K562 (cell line): ENCODE measurements around the gene SPDEF. TPM values are rescaled to one million over a fixed set of nuclear protein-coding genes. Genes with fewer than 3 reads are reported as not detected.
A peak's percentile ranks its signal among the peaks of the same experiment; 100 is the strongest.

Experiments
- ATAC-seq: fragments of 200-7000 bp; cut with Tn5 transposase; 3 replicates; pipeline ENCODE4 v1.9.1; 2020; ENCODE audit warnings: moderate library complexity
- BruUV-seq: library from RNA; stranded (reverse); fragments of 400-500 nt; replicated peaks from 2 replicates; lab custom pipeline; 2021; lab: Mats Ljungman, UMichigan
- CTCF ChIA-PET: fragments of 300-600 bp; formaldehyde crosslinking; extraction: SDS; loops from one replicate; lab custom pipeline; 2021; ENCODE audit warnings: low intra/inter-chr PET ratio; lab: Yijun Ruan, JAX
- POLR2A ChIA-PET: fragments of 300-600, 350-650 bp; sonication (Branson Sonifier 250); formaldehyde crosslinking; extraction: SDS; loops from one replicate; lab custom pipeline; 2021; ENCODE audit warnings: antibody characterized with exemption, inconsistent platforms; lab: Yijun Ruan, JAX
- DNase-seq, 4 experiments: peaks; one replicate each; pipeline versions ENCODE4 v3.0.0 to v3.0.0-alpha.2; 2011 to 2018; ENCODE audit warnings: low spot score in 3 of 4, mixed read lengths in 3 of 4; ENCODE audit errors: extremely low read depth in 1 of 4
- FAIRE-seq: peaks from 2 replicates; lab custom pipeline; 2011; peaks lifted over from hg19 to GRCh38; lab: Jason Lieb, UNC
- H2AFZ ChIP-seq: 2 replicates; pipeline ENCODE4 v1.6.0; 2011; ENCODE audit warnings: low read depth, low read length, control low read depth, inconsistent platforms
- H3K27ac ChIP-seq: fragments of 200-600 bp; 3 replicates; pipeline ENCODE4 v1.8.0; 2011; ENCODE audit warnings: low read depth, mild to moderate bottlenecking, control low read depth, inconsistent platforms, low read length, moderate library complexity, mixed read lengths; ENCODE audit errors: extremely low read depth
- H3K27me3 ChIP-seq, 2 experiments: fragments of 300-600 bp in 1 of 2; 2 replicates in 1 of 2; 3 replicates in 1 of 2; pipeline versions ENCODE4 v1.6.0 to v1.8.0; 2011; ENCODE audit warnings: inconsistent platforms in 2 of 2, low read length in 2 of 2, mild to moderate bottlenecking in 1 of 2, mixed read lengths in 1 of 2, moderate library complexity in 1 of 2; ENCODE audit not compliant: control insufficient read depth in 2 of 2, insufficient read depth in 2 of 2
- H3K36me3 ChIP-seq: fragments of 300-600 bp; 3 replicates; pipeline ENCODE4 v1.8.0; 2011; ENCODE audit warnings: mild to moderate bottlenecking, low read length, inconsistent platforms; ENCODE audit not compliant: control insufficient read depth, insufficient read depth
- H3K4me1 ChIP-seq, 2 experiments: fragments of 200-600 bp in 1 of 2; replicated peaks in 1 of 2; 2 replicates in 1 of 2; 3 replicates in 1 of 2; pipeline versions ENCODE4 v1.5.1 to v1.8.0; 2011; ENCODE audit warnings: inconsistent platforms in 2 of 2, low read length in 2 of 2, mild to moderate bottlenecking in 1 of 2, mixed read lengths in 1 of 2, moderate library complexity in 1 of 2; ENCODE audit not compliant: control insufficient read depth in 2 of 2, insufficient read depth in 2 of 2
- H3K4me2 ChIP-seq: 2 replicates; pipeline ENCODE4 v1.6.1; 2011; ENCODE audit warnings: low read length, control low read depth, inconsistent platforms, mixed read lengths; ENCODE audit not compliant: insufficient read depth
- H3K4me3 ChIP-seq: fragments of 200-600 bp; sonication (generic), shearing (Covaris generic); 2 replicates; pipeline ENCODE4 v1.5.1; 2016; ENCODE audit warnings: control low read depth, inconsistent platforms
- H3K79me2 ChIP-seq: fragments of 200-600 bp; 3 replicates; pipeline ENCODE4 v1.8.0; 2011; ENCODE audit warnings: low read length, inconsistent platforms; ENCODE audit not compliant: control insufficient read depth, insufficient read depth
- H3K9ac ChIP-seq, 2 experiments: 2 replicates each; pipeline versions ENCODE4 v1.6.0 to v1.6.1; 2011; ENCODE audit warnings: low read depth in 2 of 2, low read length in 2 of 2, control low read depth in 1 of 2, inconsistent platforms in 1 of 2, mild to moderate bottlenecking in 1 of 2, mixed read lengths in 1 of 2; ENCODE audit not compliant: insufficient read depth in 1 of 2
- H3K9me1 ChIP-seq: one replicate; pipeline ENCODE4 v1.6.0; 2011; ENCODE audit warnings: inconsistent platforms, mild to moderate bottlenecking, low read length, moderate library complexity; ENCODE audit not compliant: control insufficient read depth, insufficient read depth
- H3K9me3 ChIP-seq: replicated peaks from 2 replicates; pipeline ENCODE4 v1.5.1; 2011; ENCODE audit warnings: low read depth, low read length, inconsistent platforms; ENCODE audit not compliant: control insufficient read depth, insufficient read depth
- H4K20me1 ChIP-seq: replicated peaks from 2 replicates; pipeline ENCODE4 v1.6.1; 2011; ENCODE audit warnings: low read length, inconsistent platforms, mixed read lengths; ENCODE audit not compliant: control insufficient read depth, insufficient read depth
- ADNP ChIP-seq: fragments of 200-800 bp; sonication (Bioruptor generic); IDR thresholded peaks from 2 replicates; pipeline ENCODE4 v1.6.1; 2016; ENCODE audit warnings: missing genetic modification characterization, missing compliant biosample characterization
- ELF4 ChIP-seq: fragments of 450-650 bp; formaldehyde crosslinking; IDR thresholded peaks from 2 replicates; pipeline ENCODE4 v1.4.0; 2022; ENCODE audit warnings: missing genetic modification characterization
- HDAC6 ChIP-seq: IDR thresholded peaks from 2 replicates; pipeline ENCODE4 v1.6.1; 2012; ENCODE audit warnings: low read depth, mild to moderate bottlenecking, control low read depth, inconsistent platforms, low read length, moderate library complexity
- JUNB ChIP-seq: fragments of 450-650 bp; formaldehyde crosslinking; conservative IDR thresholded peaks from 2 replicates; pipeline ENCODE4 v1.4.0; 2020; ENCODE audit warnings: mild to moderate bottlenecking
- ZC3H11A ChIP-seq: IDR thresholded peaks from 2 replicates; pipeline ENCODE4 v1.6.1; 2012; ENCODE audit warnings: low read depth, low read length, improper control_type of control experiment
- ZNF584 ChIP-seq: fragments of 200-800 bp; sonication (Bioruptor generic); IDR thresholded peaks from 2 replicates; pipeline ENCODE4 v1.6.1; 2016; ENCODE audit warnings: low read depth, mild to moderate bottlenecking, missing genetic modification characterization, missing compliant biosample characterization
- WGBS: fragments of 100-300 bp; shearing (Covaris generic); methylation state at CpG from one replicate; pipeline ENCODE4 v1.1.6; 2016; ENCODE audit warnings: low coverage, mixed read lengths; ENCODE audit not compliant: insufficient coverage; ENCODE audit errors: missing lambda C conversion rate; 5-methylcytosine and 5-hydroxymethylcytosine counted together
- in situ Hi-C: fragments of 300-500 bp; cut with MboI; formaldehyde crosslinking; loops from 4 replicates; pipeline ENCODE4 v1.15.0; 2018; ENCODE audit warnings: inconsistent platforms, mixed read lengths
- intact Hi-C: fragments of 100-400 bp; cut with micrococcal nuclease; formaldehyde crosslinking; loops from 2 replicates; pipeline ENCODE4 v1.14.2; 2022
- polyA plus RNA-seq, 8 experiments: library from polyadenylated mRNA; depleted of rRNA in 4 of 8; stranded (reverse) in 5 of 8; unstranded in 3 of 8; fragments of >200 nt; fragmentation: Nextera tagmentation in 2 of 8; fragmentation: Illumina TruSeq in 1 of 8; extraction: Ambion mirVana in 2 of 8; extraction: Trizol in 1 of 8; gene quantifications; 2 replicates each; pipeline versions ENCODE4 v1.2.1 to v1.2.3, GENCODE V29; 2011 to 2014; ENCODE audit warnings: inconsistent platforms in 1 of 8, missing spikeins in 1 of 8
- total RNA-seq, 7 experiments: library from RNA; depleted of rRNA in 6 of 7; stranded (reverse); fragments of >200 nt in 6 of 7; fragmentation: Illumina TruSeq in 2 of 7; extraction: Trizol in 2 of 7; gene quantifications; 2 replicates each; pipeline versions ENCODE4 v1.2.1 to v1.2.3, GENCODE V29; 2011 to 2021; ENCODE audit warnings: low replicate concordance in 1 of 7
- TF ChIP-seq, protein P1 (sequence below): sonication (generic); formaldehyde crosslinking; IDR thresholded peaks from 2 replicates; pipeline ENCODE4 v1.8.1; 2022; ENCODE audit warnings: missing genetic modification reagents
- TF ChIP-seq, protein P2 (sequence below): fragments of 250-450 bp; sonication (Bioruptor Pico); IDR thresholded peaks from 2 replicates; pipeline ENCODE4 v1.4.0; 2020; ENCODE audit warnings: borderline replicate concordance

Gene SPDEF
- total and polyA plus RNA-seq, 9 of the 15 experiments (the other 6 are each of a cell fraction or from before 2014, with no cell fraction given) = 0.04 to 0.12 (median 0.11) TPM; not detected in 5

DNA sequence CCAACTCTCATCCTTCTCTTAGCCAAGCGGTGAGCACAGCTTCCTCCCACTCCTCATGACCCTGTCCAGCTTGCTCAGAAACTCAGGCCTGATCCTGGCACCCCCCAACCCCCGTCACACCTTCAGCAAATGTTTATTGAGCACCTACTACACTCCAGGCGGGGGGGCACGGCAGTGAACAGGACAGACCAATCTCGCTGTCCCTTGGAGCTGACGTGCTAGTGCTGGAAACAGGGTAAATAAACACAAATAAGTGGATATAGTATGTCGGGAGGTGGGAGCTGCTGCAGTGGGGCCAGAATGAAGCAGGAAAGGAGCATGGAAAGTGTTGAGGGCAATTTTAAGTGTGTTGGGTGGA lies 7.4 kb upstream of the SPDEF start (continued):
- TF ChIP-seq ADNP = peak; percentile 22; the same call in 1 of the 2 replicates

DNA sequence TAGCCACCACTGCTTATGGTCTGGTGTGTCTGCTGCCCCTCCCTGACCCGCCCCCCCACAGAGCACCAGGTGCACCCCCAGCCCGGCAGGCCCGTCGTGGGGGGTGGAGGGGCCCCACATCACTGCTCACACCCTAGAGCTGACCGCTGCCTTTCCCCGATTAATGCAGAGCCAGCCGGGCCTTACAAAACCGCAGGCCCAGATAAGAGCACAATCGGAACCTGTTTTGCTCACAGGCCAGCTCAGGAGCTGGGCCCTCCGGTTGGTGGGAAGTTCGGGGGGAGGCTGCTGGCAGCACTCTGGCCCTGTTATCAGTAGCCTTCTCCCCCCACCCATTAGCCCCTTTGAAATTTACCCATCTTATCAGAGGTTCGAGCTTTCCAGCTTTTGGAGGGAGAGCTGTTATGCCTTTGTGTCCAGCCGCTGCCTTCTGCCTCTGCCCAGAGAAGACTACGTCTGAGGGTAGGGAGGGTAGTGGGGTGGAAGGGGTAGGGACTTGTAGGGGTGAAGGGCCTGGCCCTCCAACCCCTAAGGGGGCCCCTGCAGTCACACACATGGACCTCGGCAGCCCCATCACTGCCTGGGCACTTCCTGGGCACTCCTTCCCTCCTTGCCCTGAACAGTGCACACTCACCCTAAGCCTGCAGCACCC lies 6.9 kb upstream of the SPDEF start:
- DNase-seq (peak; percentile 85 to 97 (median 90)), FAIRE-seq (peak; percentile 87), ATAC-seq (peak; percentile 66)
- H4K20me1 ChIP-seq = no peaks in the 10 kb centered on the region
- no peaks in the 10 kb centered on the region for H3K36me3 ChIP-seq
- H3K4me1 ChIP-seq = peaks cover 44 to 74% of the 10 kb centered on the region in 2 experiments
- H3K4me2 ChIP-seq = peak overlapping the region; percentile 58; the same call in 1 of the 2 replicates
- H3K9me3 ChIP-seq = peaks cover 8% of the 10 kb centered on the region
- no peaks in the 10 kb centered on the region for H3K79me2 ChIP-seq
- no peak overlapping the region for H3K4me3 ChIP-seq
- H3K27me3 ChIP-seq = no peaks in the 10 kb centered on the region
- POLR2A ChIA-PET = interaction anchor here (0.6 to 1.3 kb wide), 8 partner anchors 12 to 329 kb away, joined by 3 to 5 read pairs (median 3); no protein-coding TSS in a partner anchor
- in situ Hi-C loops (no loop called here), intact Hi-C loops (no loop called here)
- peaks cover 5% of the 10 kb centered on the region for H3K9me1 ChIP-seq
- under 1% methylated on average over 15 of the region's 15 CpGs for WGBS
- H2AFZ ChIP-seq = no peak overlapping the region
- CTCF ChIA-PET = no interaction called here
- BruUV-seq = no TSS peak
- peak overlapping the region; percentile 18; the same call in 1 of the 3 replicates for H3K27ac ChIP-seq
- peak overlapping the region in 1 of 2 experiments; percentile 70; a peak in 2 of 4 replicates for H3K9ac ChIP-seq
- TF ChIP-seq, protein P1, sequence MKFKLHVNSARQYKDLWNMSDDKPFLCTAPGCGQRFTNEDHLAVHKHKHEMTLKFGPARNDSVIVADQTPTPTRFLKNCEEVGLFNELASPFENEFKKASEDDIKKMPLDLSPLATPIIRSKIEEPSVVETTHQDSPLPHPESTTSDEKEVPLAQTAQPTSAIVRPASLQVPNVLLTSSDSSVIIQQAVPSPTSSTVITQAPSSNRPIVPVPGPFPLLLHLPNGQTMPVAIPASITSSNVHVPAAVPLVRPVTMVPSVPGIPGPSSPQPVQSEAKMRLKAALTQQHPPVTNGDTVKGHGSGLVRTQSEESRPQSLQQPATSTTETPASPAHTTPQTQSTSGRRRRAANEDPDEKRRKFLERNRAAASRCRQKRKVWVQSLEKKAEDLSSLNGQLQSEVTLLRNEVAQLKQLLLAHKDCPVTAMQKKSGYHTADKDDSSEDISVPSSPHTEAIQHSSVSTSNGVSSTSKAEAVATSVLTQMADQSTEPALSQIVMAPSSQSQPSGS (CRISPR knock-in tag) = no peak
- no peak for TF ChIP-seq HDAC6
- 0 out of 2 replicates have a peak, but pooled peaks have one; percentile 13 for TF ChIP-seq ZNF584 (CRISPR knock-in tag)
- TF ChIP-seq JUNB (CRISPR knock-in tag) = no peak
- TF ChIP-seq ZC3H11A = no peak
- no peak; the same call in 1 of the 2 replicates for TF ChIP-seq ELF4 (CRISPR knock-in tag)
- TF ChIP-seq, protein P2, sequence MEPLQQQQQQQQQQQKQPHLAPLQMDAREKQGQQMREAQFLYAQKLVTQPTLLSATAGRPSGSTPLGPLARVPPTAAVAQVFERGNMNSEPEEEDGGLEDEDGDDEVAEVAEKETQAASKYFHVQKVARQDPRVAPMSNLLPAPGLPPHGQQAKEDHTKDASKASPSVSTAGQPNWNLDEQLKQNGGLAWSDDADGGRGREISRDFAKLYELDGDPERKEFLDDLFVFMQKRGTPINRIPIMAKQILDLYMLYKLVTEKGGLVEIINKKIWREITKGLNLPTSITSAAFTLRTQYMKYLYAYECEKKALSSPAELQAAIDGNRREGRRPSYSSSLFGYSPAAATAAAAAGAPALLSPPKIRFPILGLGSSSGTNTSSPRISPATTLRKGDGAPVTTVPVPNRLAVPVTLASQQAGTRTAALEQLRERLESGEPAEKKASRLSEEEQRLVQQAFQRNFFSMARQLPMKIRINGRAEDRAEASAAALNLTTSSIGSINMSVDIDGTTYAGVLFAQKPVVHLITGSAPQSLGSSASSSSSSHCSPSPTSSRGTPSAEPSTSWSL = no peak
